ENCODE data around the gene SH3PXD2B. TPM values are rescaled to one million over a fixed set of nuclear protein-coding genes. Genes with fewer than 3 reads are reported as not detected.

Gene SH3PXD2B
- polyA plus RNA-seq, 3 donors = 0.19 to 0.77 (median 0.31) TPM

- H3K36me3 ChIP-seq (replicated peaks in 1 of 2; ENCODE audit: control insufficient read depth in 1 of 2, insufficient read depth in 2 of 2, low read length in 2 of 2) = no peaks in the 10 kb centered on the region
- H3K79me2 ChIP-seq (ENCODE audit: insufficient read depth, low read length) = no peaks in the 10 kb centered on the region
- H3K9me3 Mint-ChIP-seq = peaks cover 14 to 37% (median 31%) of the 10 kb centered on the region in 7 donors
- H3K4me1 ChIP-seq (ENCODE audit: control insufficient read depth in 1 of 2, insufficient read depth in 2 of 2, low read length in 2 of 2) = no peaks in the 10 kb centered on the region
- no peak overlapping the region for H3K27ac Mint-ChIP-seq
- intact Hi-C loops (cut with micrococcal nuclease) = no loop called here
- no peak overlapping the region for H2AFZ ChIP-seq (ENCODE audit: insufficient read depth, low read depth, low read length, poor library complexity, severe bottlenecking)
- H3K9me3 ChIP-seq (replicated peaks in 1 of 2; ENCODE audit: control insufficient read depth in 1 of 2, insufficient read depth in 1 of 2, low read length in 2 of 2) = peaks cover 10 to 36% of the 10 kb centered on the region in 2 donors
- no peaks in the 10 kb centered on the region for H3K27me3 ChIP-seq (ENCODE audit: control insufficient read depth in 2 of 2, insufficient read depth in 2 of 2, low read length in 2 of 2)
- no peak overlapping the region for H3K4me3 Mint-ChIP-seq
- no peaks in the 10 kb centered on the region for H3K36me3 Mint-ChIP-seq
- H3K27me3 Mint-ChIP-seq (ENCODE audit: low read depth in 3 of 3) = peaks cover 7 to 13% (median 7%) of the 10 kb centered on the region in 3 donors
- H3K4me1 Mint-ChIP-seq = no peaks in the 10 kb centered on the region
- no peak overlapping the region for H3K9ac ChIP-seq (ENCODE audit: insufficient read depth, low read length, poor library complexity, severe bottlenecking)
- H3K4me3 ChIP-seq (replicated peaks in 1 of 3; ENCODE audit: low read depth in 2 of 3, low read length in 3 of 3) = no peak overlapping the region
- no peak for TF ChIP-seq CTCF (IDR thresholded peaks at IDR 0.05)
- 90% methylated on average over 2 of the region's 5 CpGs for WGBS (ENCODE audit: insufficient coverage)
- no peaks in the 10 kb centered on the region for H4K20me1 ChIP-seq (ENCODE audit: insufficient read depth, low read length)
- no peak for DNase-seq
- no peak overlapping the region for H3K4me2 ChIP-seq (replicated peaks; ENCODE audit: extremely low read depth, low read length, poor library complexity, severe bottlenecking)
- H3K27ac ChIP-seq (ENCODE audit: low read depth in 1 of 2, low read length in 2 of 2) = no peak overlapping the region
Measured at GRCh38 chr5:172395483-172395882, 58.8 kb downstream of the SH3PXD2B start.

GRCh38 chr5:172389578-172390112, 64.7 kb downstream of the SH3PXD2B start:
- H4K20me1 ChIP-seq (ENCODE audit: insufficient read depth, low read length) = no peaks in the 10 kb centered on the region
- peaks cover 0 to 6% (median 2%) of the 10 kb centered on the region in 7 donors for H3K9me3 Mint-ChIP-seq
- no peak overlapping the region for H3K4me2 ChIP-seq (replicated peaks; ENCODE audit: extremely low read depth, low read length, poor library complexity, severe bottlenecking)
- H3K36me3 Mint-ChIP-seq = no peaks in the 10 kb centered on the region
- H3K4me1 ChIP-seq (ENCODE audit: control insufficient read depth in 1 of 2, insufficient read depth in 2 of 2, low read length in 2 of 2) = no peaks in the 10 kb centered on the region
- H3K27ac ChIP-seq (ENCODE audit: low read depth in 1 of 2, low read length in 2 of 2) = no peak overlapping the region
- no CpG with 5 or more reads among the region's 2 CpGs for WGBS (ENCODE audit: insufficient coverage)
- no peak overlapping the region for H3K4me3 Mint-ChIP-seq
- peaks cover 1 to 5% (median 2%) of the 10 kb centered on the region in 3 donors for H3K27me3 Mint-ChIP-seq (ENCODE audit: low read depth in 3 of 3)
- H3K79me2 ChIP-seq (ENCODE audit: insufficient read depth, low read length) = no peaks in the 10 kb centered on the region
- intact Hi-C loops (cut with micrococcal nuclease) = no loop called here
- no peaks in the 10 kb centered on the region for H3K36me3 ChIP-seq (replicated peaks in 1 of 2; ENCODE audit: control insufficient read depth in 1 of 2, insufficient read depth in 2 of 2, low read length in 2 of 2)
- no peak overlapping the region for H3K4me3 ChIP-seq (replicated peaks in 1 of 3; ENCODE audit: low read depth in 2 of 3, low read length in 3 of 3)
- no peaks in the 10 kb centered on the region for H3K27me3 ChIP-seq (ENCODE audit: control insufficient read depth in 2 of 2, insufficient read depth in 2 of 2, low read length in 2 of 2)
- H2AFZ ChIP-seq (ENCODE audit: insufficient read depth, low read depth, low read length, poor library complexity, severe bottlenecking) = no peak overlapping the region
- no peak for DNase-seq
- H3K9me3 ChIP-seq (replicated peaks in 1 of 2; ENCODE audit: control insufficient read depth in 1 of 2, insufficient read depth in 1 of 2, low read length in 2 of 2) = peaks cover 0 to 3% of the 10 kb centered on the region in 2 donors
- no peak for TF ChIP-seq CTCF (IDR thresholded peaks at IDR 0.05)
- H3K9ac ChIP-seq (ENCODE audit: insufficient read depth, low read length, poor library complexity, severe bottlenecking) = no peak overlapping the region
- H3K27ac Mint-ChIP-seq = no peak overlapping the region
- no peaks in the 10 kb centered on the region for H3K4me1 Mint-ChIP-seq

Data from CD14-positive monocyte (primary cell).